ENCODE data around the gene BRCA1. TPM values are rescaled to one million over a fixed set of nuclear protein-coding genes. Genes with fewer than 3 reads are reported as not detected.

BRCA1 gene
- total RNA-seq, 1 experiment from 2014 or later, result 44.1 TPM

DNA sequence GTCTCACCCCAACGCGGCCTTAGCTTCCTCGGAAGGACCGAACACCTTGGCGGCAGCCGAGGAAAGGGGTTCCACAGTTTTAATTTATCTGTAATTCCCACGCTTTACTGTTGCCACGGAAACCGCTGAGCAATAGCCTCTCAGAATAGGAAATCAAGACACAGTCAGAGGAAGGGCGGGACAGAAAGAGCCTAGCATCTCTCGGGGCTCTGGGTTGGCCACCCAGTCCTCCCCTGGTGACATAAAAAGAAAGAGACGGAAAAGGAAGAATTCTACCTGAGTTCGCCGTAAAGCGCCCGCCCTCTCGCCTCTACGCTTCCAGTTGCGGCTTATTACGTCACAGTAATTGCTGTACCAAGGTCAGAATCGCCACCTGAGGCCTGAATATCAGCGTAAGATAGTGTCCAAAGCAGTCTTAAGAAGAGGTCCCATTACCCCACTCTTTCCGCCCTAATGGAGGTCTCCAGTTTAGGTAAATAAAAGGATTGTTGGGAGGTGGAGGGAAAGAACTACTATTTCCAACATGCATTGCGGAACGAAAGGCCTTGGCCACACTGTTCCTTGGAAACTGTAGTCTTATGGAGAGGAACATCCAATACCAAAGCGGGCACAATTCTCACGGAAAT is 45.1 kb upstream of the BRCA1 start:
- H3K27ac ChIP-seq (ENCODE audit: low read depth, low read length), result peak overlapping the region; percentile 72
- peaks cover 47% of the 10 kb centered on the region for H3K79me2 ChIP-seq (ENCODE audit: insufficient read depth, low read length)
- ChIA-PET RAD21 (ENCODE audit: low non-redundant PET in 1 of 2, low total read pairs in 2 of 2, uncharacterized antibody in 2 of 2, unreplicated experiment in 2 of 2) (interaction anchor here in 1 of 2 experiments (0.7 kb wide), 1 partner anchor 162 kb away, joined by 5 read pairs; no protein-coding TSS in a partner anchor), CTCF (no interaction called here), POLR2A (interaction anchor here (0.6 to 2.9 kb wide), 5 partner anchors 24 to 198 kb away, joined by 3 to 16 read pairs (median 6); no protein-coding TSS in a partner anchor)
- peak; percentile 81; the same call in 1 of the 2 replicates for TF ChIP-seq CBX3 (IDR thresholded peaks at IDR 0.05; ENCODE audit: low read depth)
- TF ChIP-seq ZFX (IDR thresholded peaks at IDR 0.05), result peak; percentile 84; the same call in 1 of the 2 replicates
- peak; percentile 94 for TF ChIP-seq SP1 (IDR thresholded peaks at IDR 0.05; ENCODE audit: low read depth)
- peak; percentile 79 for TF ChIP-seq CEBPB (IDR thresholded peaks at IDR 0.05; ENCODE audit: low read depth)
- TF ChIP-seq, protein P1, sequence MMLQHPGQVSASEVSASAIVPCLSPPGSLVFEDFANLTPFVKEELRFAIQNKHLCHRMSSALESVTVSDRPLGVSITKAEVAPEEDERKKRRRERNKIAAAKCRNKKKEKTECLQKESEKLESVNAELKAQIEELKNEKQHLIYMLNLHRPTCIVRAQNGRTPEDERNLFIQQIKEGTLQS (IDR thresholded peaks at IDR 0.05), result no peak
- TF ChIP-seq EZH2 (IDR thresholded peaks at IDR 0.05), result no peak
- TF ChIP-seq ELF1 (IDR thresholded peaks at IDR 0.05; ENCODE audit: borderline replicate concordance, low read depth), result peak; percentile 92
- TF ChIP-seq, protein P2, sequence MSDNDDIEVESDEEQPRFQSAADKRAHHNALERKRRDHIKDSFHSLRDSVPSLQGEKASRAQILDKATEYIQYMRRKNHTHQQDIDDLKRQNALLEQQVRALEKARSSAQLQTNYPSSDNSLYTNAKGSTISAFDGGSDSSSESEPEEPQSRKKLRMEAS (IDR thresholded peaks at IDR 0.05), result peak; percentile 24; the same call in 1 of the 2 replicates
- peak; percentile 91 for TF ChIP-seq SRF (IDR thresholded peaks at IDR 0.05; ENCODE audit: low read depth)
- peak; percentile 89 for TF ChIP-seq SIN3A (IDR thresholded peaks at IDR 0.05; ENCODE audit: low read depth)
- no peak for TF ChIP-seq FOSL1 (IDR thresholded peaks at IDR 0.05; ENCODE audit: low read depth)
- TF ChIP-seq TCF7L2 (IDR thresholded peaks at IDR 0.05; ENCODE audit: borderline replicate concordance, extremely low read depth, insufficient read depth, insufficient read length), result peak; percentile 5
- TF ChIP-seq POLR2AphosphoS5 (IDR thresholded peaks at IDR 0.05; ENCODE audit: low read depth, low read length), result peak; percentile 71
- TF ChIP-seq YY1 (IDR thresholded peaks at IDR 0.05; ENCODE audit: extremely low read depth, insufficient replicate concordance, low read depth, low read length), result peak; percentile 27
- peaks cover 8 to 23% of the 10 kb centered on the region in 2 experiments for H3K4me1 ChIP-seq (ENCODE audit: control insufficient read depth in 1 of 2, insufficient read depth in 2 of 2, low read length in 2 of 2)
- intact Hi-C loops (cut with micrococcal nuclease), result loop anchor here (1.0 to 2.0 kb wide), 2 partner anchors 45 to 147 kb away; partner anchors contain the start of genes BRCA1 and VAT1
- no peaks in the 10 kb centered on the region for H3K9me3 ChIP-seq (ENCODE audit: control insufficient read depth in 1 of 2, insufficient read depth in 1 of 2, low read depth in 1 of 2, low read length in 2 of 2)
- no peaks in the 10 kb centered on the region for H3K9me2 ChIP-seq (ENCODE audit: insufficient read depth)
- H3K36me3 ChIP-seq (ENCODE audit: control insufficient read depth in 1 of 2, insufficient read depth in 2 of 2, low read length in 2 of 2), result no peaks in the 10 kb centered on the region
- H3K27me3 ChIP-seq (ENCODE audit: insufficient read depth, low read length), result no peaks in the 10 kb centered on the region
- H4K20me1 ChIP-seq (ENCODE audit: insufficient read depth), result no peaks in the 10 kb centered on the region
- DNase-seq (ENCODE audit: low read depth, low spot score) (peak; percentile 96), ATAC-seq (peak; percentile 84)
- peak overlapping the region; percentile 90 for H3K4me2 ChIP-seq (ENCODE audit: low read length)
- H3K4me3 ChIP-seq (replicated peaks in 1 of 2; ENCODE audit: low read depth in 1 of 2, low read length in 2 of 2), result peak overlapping the region; percentile 76 to 98
- peak overlapping the region; percentile 86 for H3K9ac ChIP-seq (ENCODE audit: low read length)
- no TSS peak for BruUV-seq (replicated peaks)
- no peak overlapping the region for H2AFZ ChIP-seq (ENCODE audit: low read depth, low read length, poor library complexity, severe bottlenecking)
